K562 (cell line): ENCODE results near the gene ARFRP1.

Experiments used
- ARID3A ChIP-seq: IDR thresholded peaks from 2 replicates; pipeline ENCODE4 v1.6.1; 2012; ENCODE audit warnings: low read depth, low read length, improper control_type of control experiment, borderline replicate concordance
- ATF7 ChIP-seq: fragments of 450-650 bp; IDR thresholded peaks from 2 replicates; pipeline ENCODE4 v1.7.1; 2014; ENCODE audit warnings: mild to moderate bottlenecking, moderate library complexity
- CBFA2T2 ChIP-seq: fragments of 450-650 bp; conservative IDR thresholded peaks from 2 replicates; pipeline ENCODE4 v1.6.1; 2017; ENCODE audit warnings: mild to moderate bottlenecking
- CREBBP ChIP-seq: IDR thresholded peaks from one replicate; pipeline ENCODE4 v1.6.1; 2012; ENCODE audit warnings: low read depth, mild to moderate bottlenecking, control low read depth, inconsistent platforms, low read length
- CTCF ChIP-seq, 3 experiments: IDR thresholded peaks in 2 of 3; conservative IDR thresholded peaks in 1 of 3; 2 replicates each; pipeline ENCODE4 v1.5.1; 2011 to 2012; ENCODE audit warnings: low read length in 3 of 3, mild to moderate bottlenecking in 3 of 3, control low read depth in 2 of 3, improper control_type of control experiment in 1 of 3, inconsistent platforms in 1 of 3, low read depth in 1 of 3, mixed read lengths in 1 of 3, moderate library complexity in 1 of 3; ENCODE audit not compliant: insufficient read depth in 2 of 3
- GTF2A2 ChIP-seq: IDR thresholded peaks from 2 replicates; pipeline ENCODE4 v1.6.1; 2016; ENCODE audit warnings: mild to moderate bottlenecking, missing genetic modification characterization, missing compliant biosample characterization
- JUND ChIP-seq, 2 experiments: IDR thresholded peaks; 2 replicates in 1 of 2; 3 replicates in 1 of 2; pipeline ENCODE4 v1.6.1; 2011; ENCODE audit warnings: borderline replicate concordance in 2 of 2, low read depth in 2 of 2, low read length in 2 of 2, improper control_type of control experiment in 1 of 2, missing biosample characterization in 1 of 2, missing genetic modification characterization in 1 of 2, missing genetic modification reagents in 1 of 2
- REST ChIP-seq, 2 experiments: fragments of 450-650 bp; formaldehyde crosslinking in 1 of 2; IDR thresholded peaks; 2 replicates each; pipeline versions ENCODE4 v1.4.0 to v1.6.1; 2014 to 2020; ENCODE audit warnings: mild to moderate bottlenecking in 2 of 2, borderline replicate concordance in 1 of 2, low read depth in 1 of 2
- SNIP1 ChIP-seq: fragments of 450-650 bp; IDR thresholded peaks from 2 replicates; pipeline ENCODE4 v1.7.1; 2017; ENCODE audit warnings: low read depth, mild to moderate bottlenecking
- TBP ChIP-seq: optimal IDR thresholded peaks from 2 replicates; pipeline ENCODE3; 2011; ENCODE audit warnings: low read depth, low read length, improper control_type of control experiment
- USF1 ChIP-seq: sonication (generic); formaldehyde crosslinking; IDR thresholded peaks from 2 replicates; pipeline ENCODE4 v1.9.0; 2022; ENCODE audit warnings: mild to moderate bottlenecking, missing genetic modification reagents
- ZBTB1 ChIP-seq: sonication (generic); formaldehyde crosslinking; IDR thresholded peaks from 2 replicates; pipeline ENCODE4 v1.8.1; 2023; ENCODE audit warnings: missing genetic modification reagents, low read depth, mild to moderate bottlenecking, borderline replicate concordance
- ZBTB26 ChIP-seq: fragments of 450-650 bp; formaldehyde crosslinking; IDR thresholded peaks from 2 replicates; pipeline ENCODE4 v1.4.0; 2022; ENCODE audit warnings: missing genetic modification characterization
- ZNF133 ChIP-seq: fragments of 250-450 bp; sonication (Bioruptor Pico); IDR thresholded peaks from 2 replicates; pipeline ENCODE4 v1.4.0; 2020; ENCODE audit warnings: mild to moderate bottlenecking

- TF ChIP-seq CTCF (IDR thresholded peaks at IDR 0.05 in 2 of 3, conservative IDR thresholded peaks at IDR 0.05 in 1 of 3; ENCODE audit: insufficient read depth in 2 of 3, low read depth in 1 of 3, low read length in 3 of 3) (no peak), USF1 (CRISPR knock-in tag) (no peak), ZBTB1 (CRISPR knock-in tag) (no peak), REST (IDR thresholded peaks at IDR 0.05; ENCODE audit: borderline replicate concordance) (no peak), REST (CRISPR knock-in tag; IDR thresholded peaks at IDR 0.05; ENCODE audit: low read depth) (no peak), CBFA2T2 (no peak), ZNF133 (no peak), ATF7 (no peak), ARID3A (no peak), SNIP1 (no peak), TBP (no peak), JUND (IDR thresholded peaks at IDR 0.05; ENCODE audit: borderline replicate concordance, low read depth, low read length) (no peak), JUND (tag; IDR thresholded peaks at IDR 0.05; ENCODE audit: borderline replicate concordance, low read depth, low read length) (no peak), ZBTB26 (CRISPR knock-in tag) (no peak), GTF2A2 (no peak), CREBBP (no peak)
Observed at GRCh38 chr20:63746751-63747315, 39.1 kb upstream of the ARFRP1 start.
